ENCODE data around the gene NLGN1. TPM values are rescaled to one million over a fixed set of nuclear protein-coding genes. Genes with fewer than 3 reads are reported as not detected.

The NLGN1 gene
- total and polyA plus RNA-seq, 7 experiments from 2014 or later = not detected

- ATAC-seq (no peak), DNase-seq (no peak)
- Histone ChIP-seq H3K4me3 (ENCODE audit: low read length) (no peak overlapping the region), H3K4me1 (ENCODE audit: control insufficient read depth in 2 of 2, insufficient read depth in 2 of 2, low read length in 2 of 2) (no peaks in the 10 kb centered on the region), H3K27ac (ENCODE audit: low read depth, low read length) (no peak overlapping the region), H3K9me3 (ENCODE audit: control insufficient read depth in 2 of 3, low read length in 3 of 3) (no peaks in the 10 kb centered on the region), H3K36me3 (ENCODE audit: control insufficient read depth in 2 of 3, insufficient read depth in 3 of 3, low read length in 3 of 3) (no peaks in the 10 kb centered on the region), H3K27me3 (ENCODE audit: control insufficient read depth in 2 of 2, insufficient read depth in 2 of 2, low read length in 2 of 2) (no peaks in the 10 kb centered on the region)
- ChIA-PET POLR2A (no interaction called here), CTCF (interaction anchor here (0.5 kb wide), 1 partner anchor 50 kb away, joined by 4 read pairs; no protein-coding TSS in a partner anchor)
- Mint-ChIP-seq H3K36me3 (no peaks in the 10 kb centered on the region), H3K27me3 (no peaks in the 10 kb centered on the region), H3K9me3 (peaks cover 0 to 4% (median 0%) of the 10 kb centered on the region in 11 donors), H3K4me3 (no peak overlapping the region), H3K4me1 (no peaks in the 10 kb centered on the region), H3K27ac (no peak overlapping the region)
- intact Hi-C loops (cut with micrococcal nuclease) = no loop called here
Observed at GRCh38 chr3:173875790-173876189, 478.2 kb downstream of the NLGN1 start.

- no peaks in the 10 kb centered on the region for H3K9me3 ChIP-seq (ENCODE audit: control insufficient read depth in 2 of 3, low read length in 3 of 3)
- DNase-seq (no peak), ATAC-seq (no peak)
- H3K27ac ChIP-seq (ENCODE audit: low read depth, low read length) = no peak overlapping the region
- Mint-ChIP-seq H3K27me3 (no peaks in the 10 kb centered on the region), H3K4me3 (no peak overlapping the region), H3K9me3 (peaks cover 0 to 4% (median 0%) of the 10 kb centered on the region in 11 donors), H3K27ac (no peak overlapping the region), H3K36me3 (no peaks in the 10 kb centered on the region), H3K4me1 (no peaks in the 10 kb centered on the region)
- ChIA-PET CTCF (no interaction called here), POLR2A (no interaction called here)
- intact Hi-C loops (cut with micrococcal nuclease) = no loop called here
- no peaks in the 10 kb centered on the region for H3K36me3 ChIP-seq (ENCODE audit: control insufficient read depth in 2 of 3, insufficient read depth in 3 of 3, low read length in 3 of 3)
- no peaks in the 10 kb centered on the region for H3K27me3 ChIP-seq (ENCODE audit: control insufficient read depth in 2 of 2, insufficient read depth in 2 of 2, low read length in 2 of 2)
- H3K4me1 ChIP-seq (ENCODE audit: control insufficient read depth in 2 of 2, insufficient read depth in 2 of 2, low read length in 2 of 2) = no peaks in the 10 kb centered on the region
- no peak overlapping the region for H3K4me3 ChIP-seq (ENCODE audit: low read length)
Observed at GRCh38 chr3:173876476-173876875, 478.9 kb downstream of the NLGN1 start.

DNA sequence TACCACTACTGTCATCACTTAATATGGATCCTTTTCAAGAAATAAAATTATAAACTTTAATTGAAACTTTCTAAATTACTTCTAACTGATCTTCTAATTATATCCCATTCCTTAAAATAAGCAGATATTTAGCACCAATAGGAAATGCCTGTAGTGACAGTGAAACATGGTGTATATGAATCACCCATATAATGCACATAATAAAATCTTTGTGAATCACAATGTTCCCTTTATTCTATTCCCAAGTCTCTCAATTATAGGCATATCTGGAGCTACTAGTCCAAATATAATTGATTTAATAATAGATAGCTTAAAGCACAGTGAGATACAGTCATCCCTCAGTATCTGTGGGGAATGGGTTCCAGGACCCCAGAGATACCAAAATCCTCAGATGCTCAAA, 490.3 kb downstream of the NLGN1 start:
- Histone ChIP-seq H3K9me3 (ENCODE audit: control insufficient read depth in 2 of 3, low read length in 3 of 3) (peaks cover 0 to 3% (median 0%) of the 10 kb centered on the region in 3 experiments), H3K4me3 (ENCODE audit: low read length) (no peak overlapping the region), H3K27ac (ENCODE audit: low read depth, low read length) (no peak overlapping the region), H3K4me1 (ENCODE audit: control insufficient read depth in 2 of 2, insufficient read depth in 2 of 2, low read length in 2 of 2) (no peaks in the 10 kb centered on the region), H3K36me3 (ENCODE audit: control insufficient read depth in 2 of 3, insufficient read depth in 3 of 3, low read length in 3 of 3) (no peaks in the 10 kb centered on the region), H3K27me3 (ENCODE audit: control insufficient read depth in 2 of 2, insufficient read depth in 2 of 2, low read length in 2 of 2) (no peaks in the 10 kb centered on the region)
- ChIA-PET CTCF (no interaction called here), POLR2A (no interaction called here)
- Mint-ChIP-seq H3K4me1 (no peaks in the 10 kb centered on the region), H3K27ac (no peak overlapping the region), H3K4me3 (no peak overlapping the region), H3K36me3 (no peaks in the 10 kb centered on the region), H3K9me3 (peaks cover 0 to 3% (median 0%) of the 10 kb centered on the region in 11 donors), H3K27me3 (no peaks in the 10 kb centered on the region)
- intact Hi-C loops (cut with micrococcal nuclease) = no loop called here
- DNase-seq (no peak), ATAC-seq (no peak)

DNA sequence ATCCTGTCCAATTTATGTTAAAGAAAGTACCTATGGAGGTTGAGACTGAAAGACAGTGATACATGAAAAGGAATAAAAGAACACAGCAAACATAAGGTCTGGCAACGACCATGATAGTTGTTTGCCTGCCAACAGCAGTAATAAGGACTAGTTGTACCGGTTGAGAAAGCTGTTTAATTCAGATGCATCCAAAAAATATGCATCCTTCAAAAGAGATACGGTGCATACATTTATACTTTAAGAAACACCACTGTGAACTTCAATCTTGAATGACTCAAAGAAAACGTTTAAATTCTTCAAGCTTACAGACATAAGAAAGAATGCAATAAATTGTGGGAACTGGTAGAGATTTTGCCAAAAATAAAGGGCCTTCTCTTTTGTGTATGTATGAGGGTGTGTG, 492.1 kb downstream of the NLGN1 start:
- ChIA-PET CTCF (no interaction called here), POLR2A (no interaction called here)
- Histone ChIP-seq H3K27me3 (ENCODE audit: control insufficient read depth in 2 of 2, insufficient read depth in 2 of 2, low read length in 2 of 2) (no peaks in the 10 kb centered on the region), H3K27ac (ENCODE audit: low read depth, low read length) (no peak overlapping the region), H3K9me3 (ENCODE audit: control insufficient read depth in 2 of 3, low read length in 3 of 3) (peaks cover 0 to 3% (median 0%) of the 10 kb centered on the region in 3 experiments), H3K4me3 (ENCODE audit: low read length) (no peak overlapping the region), H3K36me3 (ENCODE audit: control insufficient read depth in 2 of 3, insufficient read depth in 3 of 3, low read length in 3 of 3) (no peaks in the 10 kb centered on the region), H3K4me1 (ENCODE audit: control insufficient read depth in 2 of 2, insufficient read depth in 2 of 2, low read length in 2 of 2) (no peaks in the 10 kb centered on the region)
- H3K4me3 Mint-ChIP-seq = no peak overlapping the region
- ATAC-seq = no peak
- DNase-seq = no peak
- H3K27me3 Mint-ChIP-seq = no peaks in the 10 kb centered on the region
- H3K4me1 Mint-ChIP-seq = no peaks in the 10 kb centered on the region
- H3K36me3 Mint-ChIP-seq = no peaks in the 10 kb centered on the region
- intact Hi-C loops (cut with micrococcal nuclease) = no loop called here
- peaks cover 0 to 9% (median 1%) of the 10 kb centered on the region in 11 donors for H3K9me3 Mint-ChIP-seq
- H3K27ac Mint-ChIP-seq = no peak overlapping the region

DNA sequence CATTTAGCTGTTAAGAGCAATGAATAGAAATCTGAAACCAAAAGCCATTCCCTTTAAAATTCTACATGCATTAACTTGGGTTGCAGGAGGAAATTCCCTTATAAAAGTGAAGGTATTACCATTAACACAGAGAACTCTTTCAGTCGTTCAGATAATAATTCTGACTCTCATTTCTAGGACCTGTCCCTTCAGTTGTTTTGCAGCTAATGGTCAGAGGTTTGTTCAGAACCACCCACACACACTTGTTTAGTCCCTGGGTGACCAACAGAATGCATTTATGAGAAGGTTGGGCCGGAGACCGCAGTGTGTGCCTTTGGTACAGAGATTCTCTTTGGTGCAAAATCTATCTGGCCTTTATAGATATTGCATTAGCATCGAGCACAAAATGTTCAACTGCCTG, 492.5 kb downstream of the NLGN1 start:
- Mint-ChIP-seq H3K27ac (no peak overlapping the region), H3K9me3 (peaks cover 0 to 9% (median 1%) of the 10 kb centered on the region in 11 donors), H3K4me3 (no peak overlapping the region), H3K4me1 (no peaks in the 10 kb centered on the region), H3K27me3 (no peaks in the 10 kb centered on the region), H3K36me3 (no peaks in the 10 kb centered on the region)
- no peaks in the 10 kb centered on the region for H3K36me3 ChIP-seq (ENCODE audit: control insufficient read depth in 2 of 3, insufficient read depth in 3 of 3, low read length in 3 of 3)
- no peak for ATAC-seq
- H3K27ac ChIP-seq (ENCODE audit: low read depth, low read length) = no peak overlapping the region
- ChIA-PET CTCF (no interaction called here), POLR2A (no interaction called here)
- H3K9me3 ChIP-seq (ENCODE audit: control insufficient read depth in 2 of 3, low read length in 3 of 3) = peaks cover 0 to 3% (median 0%) of the 10 kb centered on the region in 3 experiments
- intact Hi-C loops (cut with micrococcal nuclease) = no loop called here
- DNase-seq = no peak
- H3K27me3 ChIP-seq (ENCODE audit: control insufficient read depth in 2 of 2, insufficient read depth in 2 of 2, low read length in 2 of 2) = no peaks in the 10 kb centered on the region
- H3K4me1 ChIP-seq (ENCODE audit: control insufficient read depth in 2 of 2, insufficient read depth in 2 of 2, low read length in 2 of 2) = no peaks in the 10 kb centered on the region
- H3K4me3 ChIP-seq (ENCODE audit: low read length) = no peak overlapping the region

DNA sequence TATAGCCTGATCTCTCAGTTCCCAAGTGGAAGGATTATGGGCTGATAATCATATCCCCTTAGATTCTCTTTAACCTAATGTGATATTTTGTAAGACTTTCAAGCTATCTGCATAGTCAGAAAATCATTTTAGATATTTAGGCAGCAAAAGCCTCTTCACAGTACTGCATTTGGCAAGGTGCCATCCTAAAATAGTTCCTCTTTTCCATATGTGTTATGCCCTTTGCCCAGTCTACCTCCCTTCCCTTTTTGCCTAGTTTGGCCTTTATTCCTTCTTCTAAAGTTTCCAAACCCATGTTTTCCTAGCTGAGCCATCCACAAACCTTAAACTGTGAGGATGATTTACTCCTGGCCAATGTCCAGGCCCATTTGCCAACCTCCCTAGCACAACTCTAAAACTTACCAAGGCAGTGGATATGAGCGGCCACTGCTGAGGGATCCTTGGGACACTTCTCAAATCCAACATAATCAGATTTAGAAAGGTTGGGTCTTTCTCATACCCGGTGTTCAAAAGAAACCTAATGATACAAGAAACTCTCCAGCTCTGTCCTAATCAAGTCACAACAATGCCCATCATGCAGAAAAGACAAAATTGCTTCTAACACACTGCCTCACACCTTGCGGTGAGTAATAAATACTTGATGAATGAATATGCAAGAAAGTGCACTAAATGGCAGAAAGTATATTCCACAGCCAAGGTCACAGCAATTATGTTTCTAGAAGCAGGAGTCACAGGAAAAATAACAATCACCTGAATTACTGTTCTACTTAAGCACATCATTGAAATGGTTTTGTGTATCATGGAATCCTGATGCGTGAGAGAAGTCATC, 493.9 kb downstream of the NLGN1 start:
- ChIA-PET CTCF (no interaction called here), POLR2A (no interaction called here)
- H3K4me3 ChIP-seq (ENCODE audit: low read length) = no peak overlapping the region
- H3K9me3 ChIP-seq (ENCODE audit: control insufficient read depth in 2 of 3, low read length in 3 of 3) = peaks cover 0 to 3% (median 0%) of the 10 kb centered on the region in 3 experiments
- no peaks in the 10 kb centered on the region for H3K27me3 ChIP-seq (ENCODE audit: control insufficient read depth in 2 of 2, insufficient read depth in 2 of 2, low read length in 2 of 2)
- Mint-ChIP-seq H3K9me3 (peaks cover 0 to 11% (median 2%) of the 10 kb centered on the region in 11 donors), H3K36me3 (no peaks in the 10 kb centered on the region), H3K27ac (no peak overlapping the region), H3K4me3 (no peak overlapping the region), H3K4me1 (no peaks in the 10 kb centered on the region), H3K27me3 (no peaks in the 10 kb centered on the region)
- no peaks in the 10 kb centered on the region for H3K4me1 ChIP-seq (ENCODE audit: control insufficient read depth in 2 of 2, insufficient read depth in 2 of 2, low read length in 2 of 2)
- no peaks in the 10 kb centered on the region for H3K36me3 ChIP-seq (ENCODE audit: control insufficient read depth in 2 of 3, insufficient read depth in 3 of 3, low read length in 3 of 3)
- no peak overlapping the region for H3K27ac ChIP-seq (ENCODE audit: low read depth, low read length)
- intact Hi-C loops (cut with micrococcal nuclease) = no loop called here
- DNase-seq (no peak), ATAC-seq (no peak)

- intact Hi-C loops (cut with micrococcal nuclease) = no loop called here
- ChIA-PET CTCF (no interaction called here), POLR2A (no interaction called here)
Observed at GRCh38 chr3:173892547-173892946, 495.0 kb downstream of the NLGN1 start.

More at GRCh38 chr3:173892547-173892946, 495.0 kb downstream of the NLGN1 start:
- peaks cover 0 to 17% (median 2%) of the 10 kb centered on the region in 11 donors for H3K9me3 Mint-ChIP-seq
- Histone ChIP-seq H3K36me3 (ENCODE audit: control insufficient read depth in 2 of 3, insufficient read depth in 3 of 3, low read length in 3 of 3) (no peaks in the 10 kb centered on the region), H3K9me3 (ENCODE audit: control insufficient read depth in 2 of 3, low read length in 3 of 3) (peaks cover 0 to 3% (median 0%) of the 10 kb centered on the region in 3 experiments), H3K4me3 (ENCODE audit: low read length) (no peak overlapping the region), H3K4me1 (ENCODE audit: control insufficient read depth in 2 of 2, insufficient read depth in 2 of 2, low read length in 2 of 2) (no peaks in the 10 kb centered on the region), H3K27ac (ENCODE audit: low read depth, low read length) (no peak overlapping the region), H3K27me3 (ENCODE audit: control insufficient read depth in 2 of 2, insufficient read depth in 2 of 2, low read length in 2 of 2) (no peaks in the 10 kb centered on the region)
- DNase-seq = no peak
- no peak overlapping the region for H3K4me3 Mint-ChIP-seq
- no peak for ATAC-seq
- H3K27ac Mint-ChIP-seq = no peak overlapping the region
- no peaks in the 10 kb centered on the region for H3K27me3 Mint-ChIP-seq
- H3K4me1 Mint-ChIP-seq = no peaks in the 10 kb centered on the region
- H3K36me3 Mint-ChIP-seq = no peaks in the 10 kb centered on the region
